Heart right ventricle (tissue), 16 donors: ENCODE data around the gene DLEC1. TPM values are rescaled to one million over a fixed set of nuclear protein-coding genes. Genes with fewer than 3 reads are reported as not detected.

ENCODE experiments used
- ATAC-seq, 8 donors: fragments of 200-7000 bp; cut with Tn5 transposase; one replicate each; pipeline ENCODE4 v1.9.1; 2020; ENCODE audit warnings: mild to moderate bottlenecking in 8 of 8, moderate library complexity in 8 of 8, moderate number of reproducible peaks in 1 of 8
- DNase-seq, 2 donors: peaks; one replicate each; pipeline ENCODE4 v3.0.0-alpha.2; 2020
- H3K27ac ChIP-seq, 10 donors: fragments of 200-600 bp; sonication (generic) in 2 of 10; one replicate each; pipeline versions ENCODE4 v1.5.0 to v1.8.0; 2020 to 2022; ENCODE audit warnings: mild to moderate bottlenecking in 3 of 10
- H3K27me3 ChIP-seq, 7 donors: fragments of 200-600 bp; one replicate each; pipeline ENCODE4 v1.8.0; 2021 to 2022; ENCODE audit warnings: mild to moderate bottlenecking in 2 of 7
- H3K36me3 ChIP-seq, 9 donors: fragments of 200-600 bp; sonication (generic) in 1 of 9; one replicate each; pipeline versions ENCODE4 v1.5.0 to v1.8.0; 2020 to 2022; ENCODE audit warnings: mild to moderate bottlenecking in 2 of 9
- H3K4me1 ChIP-seq, 9 donors: fragments of 200-600 bp; sonication (generic) in 1 of 9; one replicate each; pipeline versions ENCODE4 v1.5.0 to v1.8.0; 2020 to 2022; ENCODE audit warnings: mild to moderate bottlenecking in 4 of 9
- H3K4me3 ChIP-seq, 10 donors: fragments of 200-600 bp; sonication (generic) in 2 of 10; one replicate each; pipeline versions ENCODE4 v1.5.0 to v1.8.0; 2020 to 2022; ENCODE audit warnings: mild to moderate bottlenecking in 7 of 10, moderate library complexity in 2 of 10
- H3K9me3 ChIP-seq, 11 donors: fragments of 200-600 bp in 10 of 11; sonication (generic) in 2 of 11; one replicate each; pipeline versions ENCODE4 v1.5.0 to v1.8.0; 2013 to 2022; ENCODE audit warnings: mild to moderate bottlenecking in 2 of 11, control low read depth in 1 of 11, moderate library complexity in 1 of 11
- WGBS, 2 donors: extraction: QIAGEN DNeasy Blood & Tissue Kit; methylation state at CpG; one replicate each; pipeline ENCODE4 v1.1.7; 2013; ENCODE audit warnings: inconsistent platforms in 1 of 2; 5-methylcytosine and 5-hydroxymethylcytosine counted together
- intact Hi-C, 10 donors: fragments of 100-400 bp; cut with DNase I; formaldehyde crosslinking; loops; one replicate each; pipeline versions ENCODE4 v1.11.1 to v1.14.2; 2022
- long read RNA-seq, 3 donors: library from polyadenylated mRNA; unstranded; transcript quantifications; one replicate each; pipeline ENCODE4 v2.0.0, GENCODE V29; 2020 to 2021
- polyA plus RNA-seq, 2 donors: library from polyadenylated mRNA; stranded (reverse); fragments of 200-250 nt; gene quantifications; one replicate each; pipeline ENCODE4 v1.2.3, GENCODE V29; 2013
- total RNA-seq, 10 donors: library from RNA; stranded (reverse); fragmentation: NEBNext Ultra II Directional in 3 of 10; extraction: Animal tissue kit (Norgen Biotek cat#: 25700) in 3 of 10; gene quantifications; one replicate each; pipeline versions ENCODE4 v1.2.1 to v1.2.4, GENCODE V29; 2021 to 2023
- TF ChIP-seq, protein P1 (sequence below), 9 donors: fragments of 200-600 bp; sonication (generic) in 2 of 9; IDR thresholded peaks; one replicate each; pipeline versions ENCODE4 v1.5.0 to v1.8.0; 2021 to 2022; ENCODE audit warnings: antibody characterized with exemption in 9 of 9, mild to moderate bottlenecking in 5 of 9, moderate library complexity in 1 of 9
- donor health status: Arrhythmogenic right ventricular cardiomyopathy.
- donor health status: ischemic (EF 13 %, LVEDD 7.1; RV severe dilation, severe dysfunction).
- donor health status: healthy with polysubstance abuse.
- donor health status: DM: no; HTN: yes; CAD: no.
- donor health status: DM: no; HTN: no; CAD: no.
- donor health status: ischemic (EF 25% LVEDD 6.9; RV normal size, moderate dysfunction).
- donor health status: ischemic (EF 25% LVEDD 5.7; RV mildly dilated, moderate dysfunction).
- donor health status: healthy.
- donor health status: DM: yes; HTN: yes; CAD: no.
- donor health status: Ischemic cardiomyopathy.
- donor health status: ischemic (EF 35%, LVEDD 5.7; RV mildly dilated, moderate dysfunction).
- donor health status: nonischemic (EF 11% LVEDD 7.7; RV severe dilation, severe dysfunction).
- donor health status: DM: yes; HTN: yes; CAD: no.
- donor health status: PGD.
- donor health status: ischemic (EF 29% LVEDD 5.4; RV normal size, mild dysfunction).
- donor health status: nonischemic (EF 23%, LVEDD 6.1; RV moderate dilation, normal function).

The DLEC1 gene, protein sequence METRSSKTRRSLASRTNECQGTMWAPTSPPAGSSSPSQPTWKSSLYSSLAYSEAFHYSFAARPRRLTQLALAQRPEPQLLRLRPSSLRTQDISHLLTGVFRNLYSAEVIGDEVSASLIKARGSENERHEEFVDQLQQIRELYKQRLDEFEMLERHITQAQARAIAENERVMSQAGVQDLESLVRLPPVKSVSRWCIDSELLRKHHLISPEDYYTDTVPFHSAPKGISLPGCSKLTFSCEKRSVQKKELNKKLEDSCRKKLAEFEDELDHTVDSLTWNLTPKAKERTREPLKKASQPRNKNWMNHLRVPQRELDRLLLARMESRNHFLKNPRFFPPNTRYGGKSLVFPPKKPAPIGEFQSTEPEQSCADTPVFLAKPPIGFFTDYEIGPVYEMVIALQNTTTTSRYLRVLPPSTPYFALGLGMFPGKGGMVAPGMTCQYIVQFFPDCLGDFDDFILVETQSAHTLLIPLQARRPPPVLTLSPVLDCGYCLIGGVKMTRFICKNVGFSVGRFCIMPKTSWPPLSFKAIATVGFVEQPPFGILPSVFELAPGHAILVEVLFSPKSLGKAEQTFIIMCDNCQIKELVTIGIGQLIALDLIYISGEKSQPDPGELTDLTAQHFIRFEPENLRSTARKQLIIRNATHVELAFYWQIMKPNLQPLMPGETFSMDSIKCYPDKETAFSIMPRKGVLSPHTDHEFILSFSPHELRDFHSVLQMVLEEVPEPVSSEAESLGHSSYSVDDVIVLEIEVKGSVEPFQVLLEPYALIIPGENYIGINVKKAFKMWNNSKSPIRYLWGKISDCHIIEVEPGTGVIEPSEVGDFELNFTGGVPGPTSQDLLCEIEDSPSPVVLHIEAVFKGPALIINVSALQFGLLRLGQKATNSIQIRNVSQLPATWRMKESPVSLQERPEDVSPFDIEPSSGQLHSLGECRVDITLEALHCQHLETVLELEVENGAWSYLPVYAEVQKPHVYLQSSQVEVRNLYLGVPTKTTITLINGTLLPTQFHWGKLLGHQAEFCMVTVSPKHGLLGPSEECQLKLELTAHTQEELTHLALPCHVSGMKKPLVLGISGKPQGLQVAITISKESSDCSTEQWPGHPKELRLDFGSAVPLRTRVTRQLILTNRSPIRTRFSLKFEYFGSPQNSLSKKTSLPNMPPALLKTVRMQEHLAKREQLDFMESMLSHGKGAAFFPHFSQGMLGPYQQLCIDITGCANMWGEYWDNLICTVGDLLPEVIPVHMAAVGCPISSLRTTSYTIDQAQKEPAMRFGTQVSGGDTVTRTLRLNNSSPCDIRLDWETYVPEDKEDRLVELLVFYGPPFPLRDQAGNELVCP (N-terminal part only)
- under 1 TPM in 6 of 10 donors, not detected in 4; 0.09 to 0.42 (median 0.30) TPM for total RNA-seq
- polyA plus RNA-seq: under 1 TPM; 0.13 to 0.66 TPM
- long read RNA-seq, donor 1: 0 reads
- long read RNA-seq, donor 2: 0 reads
- long read RNA-seq, donor 3, partial matches to known transcripts: 0 of 1 reads
- long read RNA-seq, donor 3, other reads (novel, unspliced or antisense): 1 of 1 reads

DNA sequence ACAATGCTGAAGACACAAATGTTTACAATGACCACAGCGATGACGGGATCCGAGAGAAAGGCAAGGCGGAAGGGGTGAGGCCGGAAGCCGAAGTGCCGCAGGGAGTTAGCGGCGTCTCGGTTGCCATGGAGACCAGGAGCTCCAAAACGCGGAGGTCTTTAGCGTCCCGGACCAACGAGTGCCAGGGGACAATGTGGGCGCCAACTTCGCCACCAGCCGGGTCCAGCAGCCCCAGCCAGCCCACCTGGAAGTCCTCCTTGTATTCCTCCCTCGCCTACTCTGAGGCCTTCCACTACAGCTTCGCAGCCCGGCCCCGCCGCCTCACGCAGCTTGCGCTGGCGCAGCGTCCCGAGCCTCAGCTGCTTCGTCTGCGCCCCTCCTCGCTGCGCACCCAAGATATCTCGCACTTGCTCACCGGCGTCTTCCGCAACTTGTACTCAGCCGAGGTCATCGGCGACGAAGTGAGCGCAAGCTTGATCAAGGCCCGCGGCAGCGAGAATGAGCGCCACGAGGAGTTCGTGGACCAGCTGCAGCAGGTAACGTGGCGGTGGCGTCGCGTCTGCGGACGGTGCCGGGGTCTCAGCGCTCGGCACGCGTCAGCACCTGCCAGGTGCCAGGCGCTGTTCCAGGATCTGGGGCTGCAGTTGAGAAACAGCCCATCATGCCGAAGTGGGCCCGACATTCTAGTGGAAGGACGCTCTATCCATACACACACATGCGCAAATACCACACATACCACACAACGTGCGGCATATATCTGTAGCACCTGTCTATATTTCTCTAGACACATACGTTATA, at the start of gene DLEC1:
Gene DLEC1 (plus strand): TSS at position 108 of the 798 bp plus-strand sequence. CDS start 18 bp downstream, at position 126.
- ATAC-seq (peak; percentile 61 to 81 (median 71)), DNase-seq (peak; percentile 63 to 70)
- H3K4me3 ChIP-seq: peak within 1 kb of the TSS; percentile 32 to 68 (median 55)
- 4 to 5% methylated on average over 67 of the region's 67 CpGs for WGBS, 2 donors
- peaks cover 0 to 7% (median 0%) of the 10 kb centered on the region in 7 donors for H3K27me3 ChIP-seq
- peaks cover 6 to 25% (median 13%) of the 10 kb centered on the region in 9 donors for H3K4me1 ChIP-seq
- no peaks in the 10 kb centered on the region for H3K9me3 ChIP-seq
- H3K36me3 ChIP-seq: no peaks in the 10 kb centered on the region
- H3K27ac ChIP-seq: peak within 1 kb of the TSS in 1 of 10 donors; percentile 71
- intact Hi-C loops: no loop called here
- TF ChIP-seq, protein P1, sequence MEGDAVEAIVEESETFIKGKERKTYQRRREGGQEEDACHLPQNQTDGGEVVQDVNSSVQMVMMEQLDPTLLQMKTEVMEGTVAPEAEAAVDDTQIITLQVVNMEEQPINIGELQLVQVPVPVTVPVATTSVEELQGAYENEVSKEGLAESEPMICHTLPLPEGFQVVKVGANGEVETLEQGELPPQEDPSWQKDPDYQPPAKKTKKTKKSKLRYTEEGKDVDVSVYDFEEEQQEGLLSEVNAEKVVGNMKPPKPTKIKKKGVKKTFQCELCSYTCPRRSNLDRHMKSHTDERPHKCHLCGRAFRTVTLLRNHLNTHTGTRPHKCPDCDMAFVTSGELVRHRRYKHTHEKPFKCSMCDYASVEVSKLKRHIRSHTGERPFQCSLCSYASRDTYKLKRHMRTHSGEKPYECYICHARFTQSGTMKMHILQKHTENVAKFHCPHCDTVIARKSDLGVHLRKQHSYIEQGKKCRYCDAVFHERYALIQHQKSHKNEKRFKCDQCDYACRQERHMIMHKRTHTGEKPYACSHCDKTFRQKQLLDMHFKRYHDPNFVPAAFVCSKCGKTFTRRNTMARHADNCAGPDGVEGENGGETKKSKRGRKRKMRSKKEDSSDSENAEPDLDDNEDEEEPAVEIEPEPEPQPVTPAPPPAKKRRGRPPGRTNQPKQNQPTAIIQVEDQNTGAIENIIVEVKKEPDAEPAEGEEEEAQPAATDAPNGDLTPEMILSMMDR (IDR thresholded peaks at IDR 0.05): no peak

DNA sequence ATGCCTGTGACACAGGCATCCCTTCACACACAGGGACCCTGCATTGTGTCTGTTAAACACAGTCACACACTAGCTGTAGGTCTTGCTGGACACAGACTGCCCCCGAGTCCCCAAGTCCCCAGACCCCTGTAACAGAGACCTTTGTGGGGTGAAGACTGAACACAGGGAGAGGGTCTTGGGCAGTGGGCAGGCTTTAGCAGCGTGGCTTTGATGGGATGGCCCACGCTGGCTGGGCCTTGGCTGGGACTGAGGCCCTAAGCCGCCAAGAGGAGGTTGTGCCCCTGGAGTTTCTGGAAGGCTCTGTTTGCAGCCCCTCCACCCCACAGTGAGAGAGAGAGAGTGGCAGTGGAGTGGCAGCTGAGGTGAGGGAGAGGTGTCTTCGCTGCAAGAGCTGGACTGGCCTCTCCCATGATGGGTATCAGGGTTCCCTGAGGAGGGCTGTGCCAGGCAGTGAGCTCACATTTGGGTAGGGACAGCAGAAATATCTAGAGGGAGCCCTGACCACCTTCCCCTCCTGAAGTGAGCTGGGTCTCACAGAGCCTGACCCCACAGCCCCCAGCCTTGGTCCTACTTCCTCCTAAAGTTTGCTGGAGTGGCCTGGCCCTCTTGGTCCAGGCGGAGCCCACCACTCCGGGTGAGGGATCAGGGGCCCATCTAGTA, 49.1 kb upstream of the DLEC1 start:
- Histone ChIP-seq H3K4me3 (no peak overlapping the region), H3K27ac (no peak overlapping the region), H3K27me3 (no peaks in the 10 kb centered on the region), H3K4me1 (peaks cover 0 to 32% (median 11%) of the 10 kb centered on the region in 9 donors), H3K36me3 (peaks cover 0 to 3% (median 0%) of the 10 kb centered on the region in 9 donors), H3K9me3 (no peaks in the 10 kb centered on the region)
- no peak for DNase-seq
- TF ChIP-seq, protein P1 (IDR thresholded peaks at IDR 0.05): no peak
- WGBS, 2 donors: 89 to 98% methylated on average over 7 of the region's 7 CpGs
- intact Hi-C loops: no loop called here
- ATAC-seq: no peak

DNA sequence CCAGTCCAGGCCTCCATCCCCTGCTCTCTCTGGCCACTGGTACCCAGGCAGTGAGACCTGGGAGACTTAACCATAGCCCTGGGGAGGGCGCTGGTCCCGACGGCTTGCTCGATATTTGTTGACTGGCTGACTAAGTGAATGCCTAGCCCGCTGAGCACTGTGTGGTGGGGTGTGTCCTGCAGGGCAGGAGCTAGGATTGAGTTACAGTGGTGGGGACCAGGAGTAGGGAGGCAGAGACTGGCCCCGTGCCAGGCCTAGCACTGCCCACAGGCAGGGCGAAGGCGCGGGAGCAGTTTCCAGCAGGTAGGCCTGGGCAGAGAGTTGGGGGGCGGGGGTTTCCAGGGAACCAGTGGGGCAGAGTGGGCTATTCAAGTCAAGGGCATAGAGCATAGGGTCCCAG, 48.5 kb upstream of the DLEC1 start, which contains the start of gene VILL:
Gene VILL (plus strand): TSS at position 260 of the 400 bp plus-strand sequence. CDS start 2,887 bp downstream, outside the sequence.
- TF ChIP-seq, protein P1 (IDR thresholded peaks at IDR 0.05): no peak
- no peak within 1 kb of the TSS for H3K4me3 ChIP-seq

More for the DNA sequence above, 48.5 kb upstream of the DLEC1 start, which contains the start of gene VILL:
- H3K4me1 ChIP-seq: peaks cover 0 to 38% (median 15%) of the 10 kb centered on the region in 9 donors
- 85 to 89% methylated on average over 10 of the region's 10 CpGs for WGBS, 2 donors
- no peaks in the 10 kb centered on the region for H3K9me3 ChIP-seq
- H3K27me3 ChIP-seq: no peaks in the 10 kb centered on the region
- peaks cover 0 to 2% (median 0%) of the 10 kb centered on the region in 9 donors for H3K36me3 ChIP-seq
- intact Hi-C loops: no loop called here
- ATAC-seq (no peak), DNase-seq (no peak)
- no peak within 1 kb of the TSS for H3K27ac ChIP-seq
